Activated T-cell treated with anti-CD3 and anti-CD28 coated beads for 1 hour (primary cell): ENCODE results near the gene SLC35D2.
"Not testable (repeated sequence)": the region's sequence is repeated elsewhere in the genome, so short reads cannot be mapped to it uniquely, and the experiment has no call there.

Experiments used
- DNase-seq: peaks from one replicate; pipeline ENCODE4 v3.0.0-alpha.2; 2020; ENCODE audit warnings: low read depth

SLC35D2 gene

DNA sequence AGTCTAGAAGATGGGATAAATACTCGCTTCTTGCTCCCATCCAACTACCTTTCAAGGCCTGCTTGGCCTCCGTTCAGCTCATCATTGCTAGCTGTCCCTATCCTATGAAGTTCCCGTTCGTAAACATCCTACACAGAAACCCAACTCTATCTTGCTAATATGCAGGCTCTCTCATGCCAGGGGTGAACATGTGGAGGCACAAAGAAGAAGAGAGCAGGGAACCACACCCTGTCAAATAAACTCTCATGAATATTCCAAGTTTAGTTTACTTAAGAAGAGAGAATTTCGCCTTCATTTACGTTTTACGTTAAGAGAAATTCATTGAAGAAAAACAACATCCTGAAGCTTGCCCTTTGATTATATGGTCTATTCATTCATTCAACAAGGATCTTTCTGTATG is 73.7 kb downstream of the SLC35D2 start:
- DNase-seq: no peak

DNA sequence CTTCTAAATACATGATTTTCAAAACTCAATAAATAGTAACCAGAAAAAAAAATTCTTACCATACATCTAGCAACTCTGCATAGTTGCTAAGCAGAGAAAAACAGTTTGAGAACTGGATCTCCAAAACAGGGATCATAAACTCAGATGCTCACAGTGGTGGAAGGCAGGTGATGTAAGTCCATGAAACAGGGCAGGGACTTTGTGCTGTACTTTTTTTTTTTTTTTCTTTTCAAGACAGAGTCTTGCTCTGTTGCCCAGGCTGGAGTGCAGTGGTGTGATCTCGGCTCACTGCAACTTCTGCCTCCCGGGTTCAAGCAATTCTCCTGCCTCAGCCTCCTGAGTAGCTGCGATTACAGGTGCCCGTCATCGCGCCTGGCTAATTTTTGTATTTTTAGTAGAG is 76.6 kb downstream of the SLC35D2 start:
- not testable (repeated sequence) for DNase-seq

DNA sequence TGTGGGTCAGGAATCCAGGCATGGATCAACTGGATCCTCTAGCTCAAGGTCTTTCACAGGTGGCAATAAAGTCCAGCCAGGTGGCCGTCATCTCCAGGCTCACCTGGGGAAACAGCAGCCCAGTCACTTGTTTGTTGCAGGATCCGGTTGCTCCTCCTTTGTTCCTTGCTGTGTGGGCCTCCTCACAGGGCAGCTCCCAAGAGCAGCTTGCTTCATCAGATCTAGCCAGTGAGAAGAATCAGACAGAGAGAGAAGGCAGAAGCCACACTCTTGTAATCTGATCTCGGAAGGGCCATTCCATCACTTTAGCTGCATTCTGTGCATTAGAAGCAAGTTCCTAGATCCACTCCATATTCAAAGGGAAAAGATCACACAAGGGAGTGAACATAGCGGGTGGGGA is 78.3 kb downstream of the SLC35D2 start:
- DNase-seq: no peak

DNA sequence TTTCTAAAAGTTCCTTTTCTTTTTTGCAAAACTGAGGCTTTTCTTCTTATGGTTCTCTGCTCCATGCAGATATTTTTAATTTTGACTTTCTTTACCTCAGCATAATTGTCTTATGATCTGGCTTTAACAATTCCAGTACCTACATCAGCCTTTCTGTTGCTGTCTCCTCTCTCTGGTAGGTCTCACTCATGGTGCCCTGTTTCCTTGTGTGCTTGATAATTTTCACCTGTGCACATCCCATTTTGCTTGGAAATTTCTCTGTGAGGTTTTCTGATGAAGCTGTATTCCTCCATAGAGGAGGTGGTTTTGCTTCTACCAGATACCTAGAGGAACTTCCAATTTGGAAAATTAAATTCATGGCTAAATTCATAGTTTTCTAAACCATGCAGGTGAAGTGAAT is 79.3 kb downstream of the SLC35D2 start:
- DNase-seq: no peak

DNA sequence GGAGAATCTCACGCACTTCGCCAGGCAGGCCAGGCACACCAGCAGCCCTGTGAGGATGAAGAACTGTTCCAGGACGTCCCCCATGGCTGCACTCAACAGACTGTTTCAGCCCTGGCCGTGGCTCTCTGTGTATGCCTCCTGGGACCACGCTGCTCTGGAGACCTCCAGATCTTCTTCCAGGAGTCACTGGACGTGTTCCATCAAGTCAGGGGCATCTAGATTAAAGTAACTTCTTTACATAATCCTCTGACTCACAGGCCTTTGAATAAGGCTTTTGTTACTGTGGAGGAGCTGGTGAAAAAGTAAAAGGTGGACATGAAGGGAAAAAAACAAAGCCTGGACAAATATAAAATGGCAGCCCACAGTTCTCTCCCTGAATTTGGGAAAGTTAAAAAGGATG is 81.5 kb downstream of the SLC35D2 start, which contains the start of gene HSD17B3:
TSS of gene HSD17B3 (minus strand) at position 156 of the 400 bp plus-strand sequence. CDS start at position 84, 72 bp downstream.
- no peak for DNase-seq

DNA sequence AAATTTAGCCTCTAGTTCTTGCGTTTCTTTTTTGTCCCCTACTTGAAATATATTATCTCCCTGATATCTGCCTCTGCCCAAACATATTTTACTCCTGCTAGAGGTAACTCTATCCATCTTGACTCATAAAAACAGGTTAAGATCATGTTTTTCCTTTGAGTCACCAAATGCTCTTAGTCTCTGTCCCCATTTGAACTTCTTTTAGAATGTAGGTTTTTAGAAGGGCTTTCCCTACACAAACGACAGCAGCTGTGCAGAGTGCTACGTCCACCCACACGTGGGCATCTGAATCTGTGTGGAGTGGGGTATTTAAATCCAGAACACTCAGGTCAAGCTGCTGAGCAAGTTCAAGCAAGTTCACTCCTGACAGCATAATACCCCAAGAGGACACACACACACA is 83.7 kb downstream of the SLC35D2 start:
- no peak for DNase-seq

DNA sequence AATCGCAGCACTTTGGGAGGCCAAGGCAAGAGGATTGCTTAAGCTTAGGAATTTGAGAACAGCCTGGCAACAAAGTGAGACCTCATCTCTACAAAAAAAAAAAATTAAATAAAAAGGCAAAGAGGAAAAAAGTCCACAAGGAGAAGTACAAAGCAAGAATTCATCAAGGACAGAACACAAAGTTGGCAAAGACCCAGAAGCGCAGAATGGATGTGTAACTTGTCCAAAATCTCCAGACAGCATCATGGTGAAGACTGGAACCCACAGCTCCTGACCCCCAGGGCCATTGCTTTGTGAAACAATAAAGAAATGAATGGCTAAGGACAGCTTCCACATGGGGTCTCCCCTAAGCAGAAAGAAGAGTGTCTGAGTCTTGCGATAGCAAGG is 89.4 kb downstream of the SLC35D2 start:
- no peak for DNase-seq

DNA sequence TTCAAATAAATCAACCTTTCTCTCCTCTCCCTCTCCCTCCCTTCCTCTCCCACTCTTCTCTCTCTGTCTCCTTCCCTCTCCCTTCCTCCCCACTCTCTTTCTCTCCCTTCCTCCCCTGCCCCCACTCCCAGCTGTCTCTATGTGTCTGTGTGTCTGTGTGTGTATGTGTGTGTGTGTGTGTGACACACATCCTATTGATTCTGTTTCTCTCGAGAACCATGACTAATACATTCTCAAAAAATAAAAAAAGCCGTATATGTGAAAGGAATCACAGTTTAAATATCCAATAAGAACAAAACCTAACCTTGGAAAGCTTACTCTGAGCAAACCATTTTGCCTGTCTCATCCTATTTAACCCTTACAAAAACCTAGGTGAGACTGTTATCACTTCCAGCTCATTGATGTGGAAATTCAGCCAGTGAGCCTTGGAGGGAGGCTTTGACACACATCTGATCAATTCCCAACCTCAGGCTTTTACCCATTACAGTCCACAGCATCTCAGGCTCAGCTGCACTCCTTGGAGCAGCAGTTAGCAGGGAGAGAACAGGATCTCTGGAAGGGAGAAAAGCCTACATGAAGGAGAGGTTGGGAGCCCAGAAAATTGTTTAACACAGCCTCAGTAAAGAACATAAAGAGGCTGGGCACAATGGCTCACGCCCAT is 89.9 kb downstream of the SLC35D2 start:
- no peak for DNase-seq

DNA sequence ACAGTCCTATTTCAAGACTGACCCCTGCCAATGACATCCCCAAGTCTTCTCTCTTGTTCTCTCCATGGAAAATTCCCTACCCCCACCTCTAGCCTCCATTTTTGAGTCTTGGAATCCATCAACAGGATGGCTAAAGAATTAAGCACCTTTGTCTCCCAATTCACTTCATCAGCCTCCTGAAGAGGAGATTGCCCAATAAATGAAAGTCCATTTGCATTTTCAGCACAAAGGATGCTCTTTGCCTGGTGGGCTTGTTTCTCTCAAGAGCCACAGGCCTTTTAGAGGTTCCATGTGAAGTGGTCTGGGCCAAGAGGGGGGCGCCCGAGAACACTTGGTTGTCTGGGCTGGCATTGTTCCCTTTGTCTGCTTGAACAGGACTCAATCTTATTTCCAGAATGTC is 94.1 kb downstream of the SLC35D2 start:
- DNase-seq: no peak

DNA sequence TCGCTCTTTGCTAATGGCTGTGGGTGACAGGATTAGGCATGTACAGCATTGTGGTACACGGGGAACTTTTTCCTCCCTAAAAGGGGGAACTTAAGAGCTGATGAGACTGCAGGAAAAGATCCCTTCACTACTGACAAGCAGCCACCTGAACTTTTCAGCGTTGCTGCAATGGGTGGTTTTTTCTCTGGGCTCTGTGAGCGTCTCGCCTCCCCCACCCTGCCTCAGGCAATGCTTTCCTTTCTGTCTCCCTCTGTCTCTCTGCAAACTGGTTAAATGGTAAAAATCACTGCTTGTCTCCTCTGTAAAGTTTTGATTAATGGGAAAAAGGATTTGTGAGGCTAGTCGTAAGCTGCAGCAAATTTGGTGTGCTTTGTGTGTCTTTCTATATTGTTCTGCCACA is 101.9 kb downstream of the SLC35D2 start:
- DNase-seq: no peak

DNA sequence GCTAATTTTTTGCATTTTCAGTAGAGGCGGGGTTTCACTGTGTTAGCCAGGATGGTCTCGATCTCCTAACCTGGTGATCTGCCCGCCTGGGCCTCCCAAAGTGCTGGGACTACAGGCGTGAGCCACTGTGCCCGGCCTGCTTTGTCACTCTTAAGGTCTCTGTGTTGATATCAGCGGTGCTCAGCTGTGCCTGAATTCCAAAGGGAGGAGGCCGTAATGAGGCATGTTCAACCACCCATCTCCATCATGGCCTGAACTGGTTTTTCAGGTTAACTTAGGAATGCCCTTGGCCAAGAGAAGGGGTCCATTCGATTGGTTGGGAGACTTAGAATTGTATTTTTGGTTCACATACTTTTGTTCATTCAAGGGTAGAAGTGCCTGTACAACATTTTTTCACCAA is 103.6 kb downstream of the SLC35D2 start:
- no peak for DNase-seq

DNA sequence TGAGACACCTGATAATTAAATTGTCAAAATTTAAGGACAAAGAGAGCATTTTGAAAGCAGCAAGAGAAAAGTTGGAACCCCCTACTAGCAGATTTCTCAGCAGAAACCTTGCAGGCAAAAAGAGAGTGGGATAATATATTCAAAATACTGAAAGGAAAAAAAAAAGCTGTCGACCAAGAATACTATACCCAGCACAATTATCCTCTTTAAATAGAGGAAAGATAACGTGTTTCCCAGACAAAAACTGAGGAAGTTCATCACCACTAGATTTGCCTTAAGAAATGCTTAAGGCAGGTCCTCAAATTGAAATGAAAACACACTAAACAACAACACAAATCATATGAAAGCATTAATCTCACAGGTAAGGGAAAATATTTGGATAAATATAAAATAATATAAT is 108.6 kb downstream of the SLC35D2 start:
- DNase-seq: no peak
